RWPE1 (cell line): ENCODE measurements around the gene MKRN2OS.

Experiments
- CTCF ChIA-PET: fragments of 350-600 bp; sonication (Branson Sonifier 250); formaldehyde crosslinking; extraction: SDS; loops from one replicate; lab custom pipeline; 2021; lab: Yijun Ruan, JAX
- POLR2A ChIA-PET: fragments of 400-600 bp; formaldehyde crosslinking; extraction: SDS; loops from one replicate; lab custom pipeline; 2020; ENCODE audit warnings: antibody characterized with exemption; ENCODE audit not compliant: low non-redundant PET; lab: Yijun Ruan, JAX
- DNase-seq: peaks from one replicate; pipeline ENCODE4 v3.0.0; 2012; ENCODE audit warnings: low spot score
- H3K27ac ChIP-seq: fragments of 450-650 bp; 2 replicates; pipeline ENCODE4 v1.5.1; 2017
- CTCF ChIP-seq: fragments of 450-650 bp; conservative IDR thresholded peaks from 2 replicates; pipeline ENCODE4 v1.5.1; 2017; ENCODE audit warnings: low read depth, mild to moderate bottlenecking

MKRN2OS gene

GRCh38 chr3:12513694-12514446 lies 31.4 kb downstream of the MKRN2OS start:
- no peak for TF ChIP-seq CTCF
- ChIA-PET CTCF (interaction anchor here (0.6 kb wide), 1 partner anchor 43 kb away, joined by 3 read pairs; no protein-coding TSS in a partner anchor), POLR2A (no interaction called here)

GRCh38 chr3:12512534-12513118 lies 32.7 kb downstream of the MKRN2OS start:
- H3K27ac ChIP-seq: no peak overlapping the region
- ChIA-PET POLR2A (no interaction called here), CTCF (interaction anchor here (0.6 kb wide), 1 partner anchor 24 kb away, joined by 3 read pairs; no protein-coding TSS in a partner anchor)
- TF ChIP-seq CTCF: no peak
- DNase-seq: no peak

More at GRCh38 chr3:12513694-12514446, 31.4 kb downstream of the MKRN2OS start:
- no peak for DNase-seq
- no peak overlapping the region for H3K27ac ChIP-seq

GRCh38 chr3:12509466-12509865 lies 35.8 kb downstream of the MKRN2OS start:
- peak overlapping the region; percentile 95 for H3K27ac ChIP-seq
- TF ChIP-seq CTCF: no peak
- POLR2A ChIA-PET: no interaction called here
- CTCF ChIA-PET: no interaction called here
- no peak for DNase-seq

GRCh38 chr3:12508291-12508700 lies 37.0 kb downstream of the MKRN2OS start:
- CTCF ChIA-PET: no interaction called here

GRCh38 chr3:12507591-12508281 lies 37.6 kb downstream of the MKRN2OS start:
- peak; percentile 49 for DNase-seq
- ChIA-PET CTCF (no interaction called here), POLR2A (interaction anchor here (0.7 kb wide), 1 partner anchor 24 kb away, joined by 3 read pairs; the partner anchor contains the start of gene TSEN2)
- peak overlapping the region; percentile 95 for H3K27ac ChIP-seq
- TF ChIP-seq CTCF: no peak

More at GRCh38 chr3:12508291-12508700, 37.0 kb downstream of the MKRN2OS start:
- DNase-seq: peak; percentile 79
- TF ChIP-seq CTCF: no peak
- POLR2A ChIA-PET: interaction anchor here (0.7 kb wide), 1 partner anchor 24 kb away, joined by 3 read pairs; the partner anchor contains the start of gene TSEN2
- H3K27ac ChIP-seq: peak overlapping the region; percentile 95

- CTCF ChIA-PET: no interaction called here
- DNase-seq: no peak
- no peak for TF ChIP-seq CTCF
- POLR2A ChIA-PET: no interaction called here
- peak overlapping the region; percentile 95 for H3K27ac ChIP-seq
These were observed 39.0 kb downstream of the MKRN2OS start for GRCh38 chr3:12506201-12506709.
